IMR-90 (cell line): ENCODE data around the gene CMSS1. TPM values are rescaled to one million over a fixed set of nuclear protein-coding genes. Genes with fewer than 3 reads are reported as not detected.
"Not testable (repeated sequence)": the region's sequence is repeated elsewhere in the genome, so short reads cannot be mapped to it uniquely, and the experiment has no call there.

Source experiments
- ATAC-seq: fragments of 200-7000 bp; cut with Tn5 transposase; 2 replicates; pipeline ENCODE4 v1.9.1; 2020; ENCODE audit warnings: low read depth, mild to moderate bottlenecking, moderate library complexity
- BruUV-seq: library from RNA; stranded (reverse); fragments of 400-500 nt; replicated peaks from 2 replicates; lab custom pipeline; 2021; lab: Mats Ljungman, UMichigan
- CTCF ChIA-PET: fragments of 300-600 bp; formaldehyde crosslinking; extraction: SDS; loops from one replicate; lab custom pipeline; 2021; ENCODE audit warnings: antibody characterized with exemption; lab: Yijun Ruan, JAX
- POLR2A ChIA-PET: fragments of 300-600 bp; sonication (Branson Sonifier 250); formaldehyde crosslinking; loops from one replicate; lab custom pipeline; 2022; ENCODE audit warnings: antibody characterized with exemption; ENCODE audit not compliant: unreplicated experiment; lab: Charles Lee
- DNase-seq: peaks from one replicate; pipeline ENCODE4 v3.0.0; 2013
- H2AFZ ChIP-seq: replicated peaks from 2 replicates; pipeline ENCODE3; 2013; ENCODE audit warnings: low read length, mild to moderate bottlenecking; ENCODE audit not compliant: poor library complexity
- H2AK5ac ChIP-seq: 2 replicates; pipeline ENCODE4 v1.6.1; 2013; ENCODE audit warnings: low read depth, low read length, inconsistent platforms
- H2AK9ac ChIP-seq: replicated peaks from 2 replicates; pipeline ENCODE3; 2013; ENCODE audit warnings: mild to moderate bottlenecking, low read depth, low read length, moderate library complexity; ENCODE audit not compliant: poor library complexity
- H2BK120ac ChIP-seq: 2 replicates; pipeline ENCODE4 v1.6.1; 2013; ENCODE audit warnings: low read depth, low read length, inconsistent platforms
- H2BK15ac ChIP-seq: 3 replicates; pipeline ENCODE4 v1.6.1; 2013; ENCODE audit warnings: low read depth, low read length, inconsistent platforms
- H2BK20ac ChIP-seq: 2 replicates; pipeline ENCODE4 v1.6.1; 2013; ENCODE audit warnings: low read depth, mild to moderate bottlenecking, inconsistent platforms, low read length, moderate library complexity
- H2BK5ac ChIP-seq: 2 replicates; pipeline ENCODE4 v1.6.1; 2013; ENCODE audit warnings: mild to moderate bottlenecking, low read depth, low read length, inconsistent platforms; ENCODE audit not compliant: poor library complexity, severe bottlenecking
- H3K14ac ChIP-seq: replicated peaks from 2 replicates; pipeline ENCODE4 v1.6.1; 2013; ENCODE audit warnings: low read depth, low read length, inconsistent platforms
- H3K18ac ChIP-seq: 2 replicates; pipeline ENCODE4 v1.6.1; 2013; ENCODE audit warnings: low read depth, low read length, control low read depth
- H3K23ac ChIP-seq: 2 replicates; pipeline ENCODE4 v1.6.1; 2013; ENCODE audit warnings: low read depth, low read length, inconsistent platforms
- H3K27ac ChIP-seq: 2 replicates; pipeline ENCODE4 v1.5.1; 2013; ENCODE audit warnings: mild to moderate bottlenecking, control low read depth, low read length; ENCODE audit not compliant: insufficient read depth
- H3K27me3 ChIP-seq: 2 replicates; pipeline ENCODE4 v1.6.1; 2013; ENCODE audit warnings: low read length; ENCODE audit not compliant: control insufficient read depth, insufficient read depth
- H3K36me3 ChIP-seq: 2 replicates; pipeline ENCODE4 v1.6.1; 2013; ENCODE audit warnings: low read length, mixed read lengths; ENCODE audit not compliant: control insufficient read depth, insufficient read depth
- H3K4ac ChIP-seq: 2 replicates; pipeline ENCODE4 v1.6.1; 2013; ENCODE audit warnings: low read depth, low read length, inconsistent platforms
- H3K4me1 ChIP-seq: 2 replicates; pipeline ENCODE4 v1.6.1; 2013; ENCODE audit warnings: low read length, mixed read lengths; ENCODE audit not compliant: control insufficient read depth, insufficient read depth
- H3K4me2 ChIP-seq: 2 replicates; pipeline ENCODE4 v1.6.1; 2013; ENCODE audit warnings: low read depth, mild to moderate bottlenecking, control low read depth, low read length, moderate library complexity
- H3K4me3 ChIP-seq: 2 replicates; pipeline ENCODE4 v1.5.1; 2013; ENCODE audit warnings: low read depth, mild to moderate bottlenecking, control low read depth, low read length, moderate library complexity; ENCODE audit not compliant: insufficient read depth
- H3K56ac ChIP-seq: 2 replicates; pipeline ENCODE4 v1.6.1; 2013; ENCODE audit warnings: low read length, inconsistent platforms; ENCODE audit not compliant: insufficient read depth; ENCODE audit errors: extremely low read depth
- H3K79me1 ChIP-seq, 2 experiments: 2 replicates each; pipeline ENCODE4 v1.6.1; 2013; ENCODE audit warnings: low read length in 2 of 2, inconsistent platforms in 1 of 2, low read depth in 1 of 2
- H3K9ac ChIP-seq: 2 replicates; pipeline ENCODE4 v1.6.1; 2013; ENCODE audit warnings: low read depth, low read length, control low read depth
- H3K9me1 ChIP-seq: 2 replicates; pipeline ENCODE4 v1.6.1; 2013; ENCODE audit warnings: low read length, inconsistent platforms; ENCODE audit not compliant: insufficient read depth
- H3K9me3 ChIP-seq: 2 replicates; pipeline ENCODE4 v1.6.1; 2013; ENCODE audit warnings: low read length; ENCODE audit not compliant: control insufficient read depth, insufficient read depth
- H4K20me1 ChIP-seq: 2 replicates; pipeline ENCODE4 v1.6.1; 2013; ENCODE audit warnings: low read length, inconsistent platforms; ENCODE audit not compliant: insufficient read depth
- H4K5ac ChIP-seq: 2 replicates; pipeline ENCODE4 v1.6.1; 2013; ENCODE audit warnings: mild to moderate bottlenecking, low read depth, low read length, control low read depth
- H4K8ac ChIP-seq, 2 experiments: 2 replicates each; pipeline ENCODE4 v1.6.1; 2013; ENCODE audit warnings: low read depth in 2 of 2, low read length in 2 of 2, control low read depth in 1 of 2, inconsistent platforms in 1 of 2
- H4K91ac ChIP-seq: 2 replicates; pipeline ENCODE4 v1.6.1; 2013; ENCODE audit warnings: low read depth, low read length, inconsistent platforms; ENCODE audit not compliant: insufficient read depth
- BHLHE40 ChIP-seq: fragments of 150-350 bp; IDR thresholded peaks from 2 replicates; pipeline ENCODE4 v1.6.1; 2016; ENCODE audit warnings: mild to moderate bottlenecking, low read depth, low read length
- SMC3 ChIP-seq: fragments of 150-350 bp; IDR thresholded peaks from 2 replicates; pipeline ENCODE4 v1.6.1; 2016; ENCODE audit warnings: low read depth, mild to moderate bottlenecking, antibody characterized with exemption, low read length, moderate library complexity
- WGBS, 2 experiments: methylation state at CpG; one replicate each; pipeline versions ENCODE4 v1.1.5 to v1.1.7; 2013; ENCODE audit warnings: missing lambda C conversion rate in 2 of 2; ENCODE audit not compliant: insufficient read length in 1 of 2; ENCODE audit errors: extremely low coverage in 2 of 2; 5-methylcytosine and 5-hydroxymethylcytosine counted together
- dilution Hi-C: fragments of 300-500 bp; cut with HindIII; formaldehyde crosslinking; loops from one replicate; pipeline ENCODE4 v1.14.3; 2018; ENCODE audit warnings: low sequenced_read_pairs; ENCODE audit not compliant: unreplicated experiment
- in situ Hi-C: fragments of 300-500 bp; cut with MboI; formaldehyde crosslinking; loops from 3 replicates; pipeline ENCODE4 v1.14.3; 2019; ENCODE audit warnings: low sequenced_read_pairs, inconsistent platforms, mixed read lengths
- intact Hi-C: fragments of 100-400 bp; cut with micrococcal nuclease; formaldehyde crosslinking; loops from 2 replicates; pipeline ENCODE4 v1.10.0; 2022
- polyA plus RNA-seq, 3 experiments: library from polyadenylated mRNA; depleted of rRNA; stranded (reverse); fragments of >200 nt; gene quantifications; 2 replicates each; pipeline ENCODE4 v1.2.3, GENCODE V29; 2012; ENCODE audit warnings: low replicate concordance in 1 of 3
- total RNA-seq: library from RNA; depleted of rRNA; stranded (reverse); fragments of >200 nt; gene quantifications from 2 replicates; pipeline ENCODE4 v1.2.3, GENCODE V29; 2012

Gene CMSS1
- total and polyA plus RNA-seq, 2 of the 4 experiments (the other 2 are of a cell fraction): 12.5 to 13.6 TPM

- POLR2A ChIA-PET: no interaction called here
- ATAC-seq (no peak), DNase-seq (no peak)
- Histone ChIP-seq H3K4me2 (no peak overlapping the region), H3K4me1 (peaks cover 8% of the 10 kb centered on the region), H4K20me1 (no peaks in the 10 kb centered on the region), H4K91ac (no peak overlapping the region), H2AK5ac (no peak overlapping the region), H2BK5ac (no peak overlapping the region), H3K27ac (no peak overlapping the region), H3K14ac (no peak overlapping the region), H3K4ac (no peak overlapping the region), H3K18ac (no peak overlapping the region), H3K9ac (no peak overlapping the region), H4K8ac (no peak overlapping the region), H3K4me3 (no peak overlapping the region), H2BK120ac (no peak overlapping the region), H2AFZ (no peak overlapping the region), H3K56ac (no peak overlapping the region), H3K79me1 (0 out of 4 replicates have a peak, but pooled peaks cover 0 to 4% of the 10 kb centered on the region in 2 experiments), H3K27me3 (no peaks in the 10 kb centered on the region), H2BK20ac (no peak overlapping the region), H3K36me3 (no peaks in the 10 kb centered on the region), H2BK15ac (no peak overlapping the region), H3K9me1 (peaks cover 7% of the 10 kb centered on the region; the same call in 1 of the 2 replicates), H2AK9ac (no peak overlapping the region), H3K23ac (no peak overlapping the region), H4K5ac (no peak overlapping the region), H3K9me3 (no peaks in the 10 kb centered on the region)
- no CpG with 5 or more reads among the region's 1 CpG for WGBS, 2 experiments
- no peak for TF ChIP-seq SMC3
- TF ChIP-seq BHLHE40: no peak
- no TSS peak for BruUV-seq
- in situ Hi-C loops (no loop called here), dilution Hi-C loops (no loop called here), intact Hi-C loops (no loop called here)
- CTCF ChIA-PET: no interaction called here
These were observed 276.2 kb downstream of the CMSS1 start for GRCh38 chr3:100093831-100094230.

GRCh38 chr3:100096286-100096685, 278.6 kb downstream of the CMSS1 start:
- H2BK15ac ChIP-seq, CTCF ChIA-PET, DNase-seq, H3K23ac ChIP-seq, POLR2A ChIA-PET, H4K20me1 ChIP-seq, H3K9ac ChIP-seq, H3K9me1 ChIP-seq, H2AFZ ChIP-seq, H2AK9ac ChIP-seq, ATAC-seq, H2BK120ac ChIP-seq, H3K4me2 ChIP-seq, H3K79me1 ChIP-seq, H3K18ac ChIP-seq, H4K5ac ChIP-seq, intact Hi-C loops, H3K14ac ChIP-seq, in situ Hi-C loops, H2BK20ac ChIP-seq, H3K4ac ChIP-seq, H3K9me3 ChIP-seq, H3K36me3 ChIP-seq, H4K8ac ChIP-seq, H2BK5ac ChIP-seq, H4K91ac ChIP-seq, H3K27me3 ChIP-seq, H3K4me3 ChIP-seq, BruUV-seq, H3K4me1 ChIP-seq, H3K27ac ChIP-seq, dilution Hi-C loops, H2AK5ac ChIP-seq, H3K56ac ChIP-seq: not testable (repeated sequence)
- no CpG with 5 or more reads among the region's 1 CpG for WGBS, 2 experiments
